Upper lobe of right lung (tissue), 1 donor: Measurements from ENCODE around the gene SMOC2. TPM values are rescaled to one million over a fixed set of nuclear protein-coding genes. Genes with fewer than 3 reads are reported as not detected.

Source experiments
- ATAC-seq: fragments of 200-7000 bp; cut with Tn5 transposase; one replicate; pipeline ENCODE4 v1.9.1; 2020; ENCODE audit warnings: mild to moderate bottlenecking, moderate library complexity
- DNase-seq: peaks from one replicate; pipeline ENCODE4 v3.0.0-alpha.2; 2020
- H3K27ac ChIP-seq: fragments of 200-600 bp; one replicate; pipeline ENCODE4 v1.8.0; 2022
- H3K27me3 ChIP-seq: fragments of 200-600 bp; one replicate; pipeline ENCODE4 v1.8.0; 2022; ENCODE audit warnings: mild to moderate bottlenecking
- H3K36me3 ChIP-seq: fragments of 200-600 bp; one replicate; pipeline ENCODE4 v1.8.0; 2022
- H3K4me1 ChIP-seq: fragments of 200-600 bp; one replicate; pipeline ENCODE4 v1.8.0; 2022
- H3K4me3 ChIP-seq: fragments of 200-600 bp; one replicate; pipeline ENCODE4 v1.8.0; 2022; ENCODE audit warnings: mild to moderate bottlenecking
- H3K9me3 ChIP-seq: fragments of 200-600 bp; one replicate; pipeline ENCODE4 v1.8.0; 2022
- CTCF ChIP-seq: fragments of 200-600 bp; IDR thresholded peaks from one replicate; pipeline ENCODE4 v1.8.0; 2022; ENCODE audit warnings: antibody characterized with exemption
- intact Hi-C: fragments of 100-400 bp; cut with DNase I; formaldehyde crosslinking; loops from one replicate; pipeline ENCODE4 v1.11.0; 2022
- total RNA-seq: library from RNA; stranded (reverse); fragmentation: NEBNext Ultra II Directional; extraction: Animal tissue kit (Norgen Biotek cat#: 25700); gene quantifications from one replicate; pipeline ENCODE4 v1.2.1, GENCODE V29; 2021
- donor health status: DM: no; HTN: yes; CAD: no; lungs with severe emphysema.

The SMOC2 gene
- total RNA-seq, 1 donor from 2014 or later = 33.1 TPM

- DNase-seq (no peak), ATAC-seq (no peak)
- no peaks in the 10 kb centered on the region for H3K36me3 ChIP-seq
- H3K9me3 ChIP-seq = no peaks in the 10 kb centered on the region
- H3K27me3 ChIP-seq = peaks cover 9% of the 10 kb centered on the region
- intact Hi-C loops = no loop called here
- peaks cover 8% of the 10 kb centered on the region for H3K4me1 ChIP-seq
- H3K27ac ChIP-seq = no peak overlapping the region
- H3K4me3 ChIP-seq = no peak overlapping the region
- no peak for TF ChIP-seq CTCF
These were observed 197.7 kb downstream of the SMOC2 start for GRCh38 chr6:168638468-168639271.

GRCh38 chr6:168640181-168640580, 199.2 kb downstream of the SMOC2 start:
- Histone ChIP-seq H3K36me3 (no peaks in the 10 kb centered on the region), H3K9me3 (no peaks in the 10 kb centered on the region), H3K27ac (no peak overlapping the region), H3K27me3 (peaks cover 9% of the 10 kb centered on the region), H3K4me1 (peaks cover 8% of the 10 kb centered on the region), H3K4me3 (no peak overlapping the region)
- TF ChIP-seq CTCF = no peak
- DNase-seq (no peak), ATAC-seq (no peak)
- intact Hi-C loops = no loop called here

- Histone ChIP-seq H3K27ac (no peak overlapping the region), H3K4me1 (peaks cover 8% of the 10 kb centered on the region), H3K27me3 (peaks cover 9% of the 10 kb centered on the region), H3K4me3 (no peak overlapping the region), H3K36me3 (no peaks in the 10 kb centered on the region), H3K9me3 (no peaks in the 10 kb centered on the region)
- DNase-seq (no peak), ATAC-seq (no peak)
- intact Hi-C loops = no loop called here
- TF ChIP-seq CTCF = no peak
These were observed 199.8 kb downstream of the SMOC2 start for GRCh38 chr6:168640768-168641167.

GRCh38 chr6:168641446-168641845, 200.5 kb downstream of the SMOC2 start:
- peaks cover 8% of the 10 kb centered on the region for H3K4me1 ChIP-seq
- H3K27me3 ChIP-seq = peaks cover 9% of the 10 kb centered on the region
- intact Hi-C loops = no loop called here
- H3K4me3 ChIP-seq = no peak overlapping the region
- H3K27ac ChIP-seq = no peak overlapping the region
- H3K9me3 ChIP-seq = no peaks in the 10 kb centered on the region
- no peaks in the 10 kb centered on the region for H3K36me3 ChIP-seq
- ATAC-seq = no peak
- no peak for TF ChIP-seq CTCF
- DNase-seq = no peak

- no peak for ATAC-seq
- no peak for DNase-seq
- no peaks in the 10 kb centered on the region for H3K9me3 ChIP-seq
- H3K27ac ChIP-seq = no peak overlapping the region
- H3K36me3 ChIP-seq = no peaks in the 10 kb centered on the region
- intact Hi-C loops = no loop called here
- H3K4me3 ChIP-seq = no peak overlapping the region
- H3K27me3 ChIP-seq = peaks cover 7% of the 10 kb centered on the region
- H3K4me1 ChIP-seq = peaks cover 8% of the 10 kb centered on the region
- TF ChIP-seq CTCF = no peak
These were observed 202.4 kb downstream of the SMOC2 start for GRCh38 chr6:168643401-168643800.
